PC-3 (cell line): ENCODE results near the gene TMEM238L.

Source experiments
- CTCF ChIP-seq: fragments of 300-600 bp; sonication (generic); conservative IDR thresholded peaks from 2 replicates; pipeline ENCODE4 v1.5.1; 2017; ENCODE audit warnings: antibody characterized with exemption, low read depth, mild to moderate bottlenecking, low read length
- EZH2 ChIP-seq: fragments of 300-600 bp; sonication (generic); IDR thresholded peaks from one replicate; pipeline ENCODE4 v1.6.1; 2017; ENCODE audit warnings: antibody characterized with exemption, mild to moderate bottlenecking, low read length; ENCODE audit not compliant: unreplicated experiment

- TF ChIP-seq EZH2, result no peak
- no peak for TF ChIP-seq CTCF
These were observed 52.3 kb downstream of the TMEM238L start for GRCh38 chr17:10751563-10751962.
